Left lung (tissue), 10 donors: Measurements from ENCODE around the gene ECI2. TPM values are rescaled to one million over a fixed set of nuclear protein-coding genes. Genes with fewer than 3 reads are reported as not detected.

Experiments
- ATAC-seq: fragments of 200-7000 bp; cut with Tn5 transposase; one replicate; pipeline ENCODE4 v1.9.1; 2020; ENCODE audit warnings: moderate library complexity
- DNase-seq, 4 donors: peaks; one replicate each; pipeline ENCODE4 v3.0.0-alpha.2; 2013 to 2020
- H3K27ac ChIP-seq, 2 donors: fragments of 200-600 bp; sonication (generic) in 1 of 2; one replicate each; pipeline versions ENCODE4 v1.5.0 to v1.8.0; 2020 to 2021
- H3K27me3 ChIP-seq, 2 donors: fragments of 200-600 bp; sonication (generic) in 1 of 2; one replicate each; pipeline versions ENCODE4 v1.5.0 to v1.8.0; 2020 to 2021
- H3K36me3 ChIP-seq, 2 donors: fragments of 200-600 bp; sonication (generic) in 1 of 2; one replicate each; pipeline versions ENCODE4 v1.5.0 to v1.8.0; 2020 to 2021
- H3K4me1 ChIP-seq, 2 donors: fragments of 200-600 bp; one replicate each; pipeline ENCODE4 v1.8.0; 2021
- H3K4me3 ChIP-seq, 2 donors: fragments of 200-600 bp; sonication (generic) in 1 of 2; one replicate each; pipeline versions ENCODE4 v1.5.0 to v1.8.0; 2020 to 2021; ENCODE audit warnings: mild to moderate bottlenecking in 1 of 2
- H3K9me3 ChIP-seq, 2 donors: fragments of 200-600 bp; sonication (generic) in 1 of 2; one replicate each; pipeline versions ENCODE4 v1.5.0 to v1.8.0; 2020 to 2021
- intact Hi-C, 2 donors: fragments of 100-400 bp; cut with DNase I; formaldehyde crosslinking; loops; one replicate each; pipeline versions ENCODE4 v1.11.2 to v1.14.2; 2022
- polyA plus RNA-seq, 6 donors: library from polyadenylated mRNA; unstranded; fragments of 120-200 nt; gene quantifications; one replicate each; pipeline ENCODE4 v1.2.1, GENCODE V29; 2013; ENCODE audit not compliant: insufficient read length in 6 of 6
- total RNA-seq, 2 donors: library from RNA; stranded (reverse); fragmentation: NEBNext Ultra II Directional; extraction: Animal tissue kit (Norgen Biotek cat#: 25700); gene quantifications; one replicate each; pipeline ENCODE4 v1.2.1, GENCODE V29; 2021
- TF ChIP-seq, protein P1 (sequence below), 2 donors: fragments of 200-600 bp; sonication (generic) in 1 of 2; IDR thresholded peaks; one replicate each; pipeline versions ENCODE4 v1.5.0 to v1.8.0; 2021; ENCODE audit warnings: antibody characterized with exemption in 2 of 2
- donor health status: DM: no; HTN: yes; CAD: no.
- donor health status: DM: no; HTN: no; CAD: no.

Gene ECI2
- total and polyA plus RNA-seq, 8 donors = 34.4 to 86.5 (median 73.9) TPM

DNA sequence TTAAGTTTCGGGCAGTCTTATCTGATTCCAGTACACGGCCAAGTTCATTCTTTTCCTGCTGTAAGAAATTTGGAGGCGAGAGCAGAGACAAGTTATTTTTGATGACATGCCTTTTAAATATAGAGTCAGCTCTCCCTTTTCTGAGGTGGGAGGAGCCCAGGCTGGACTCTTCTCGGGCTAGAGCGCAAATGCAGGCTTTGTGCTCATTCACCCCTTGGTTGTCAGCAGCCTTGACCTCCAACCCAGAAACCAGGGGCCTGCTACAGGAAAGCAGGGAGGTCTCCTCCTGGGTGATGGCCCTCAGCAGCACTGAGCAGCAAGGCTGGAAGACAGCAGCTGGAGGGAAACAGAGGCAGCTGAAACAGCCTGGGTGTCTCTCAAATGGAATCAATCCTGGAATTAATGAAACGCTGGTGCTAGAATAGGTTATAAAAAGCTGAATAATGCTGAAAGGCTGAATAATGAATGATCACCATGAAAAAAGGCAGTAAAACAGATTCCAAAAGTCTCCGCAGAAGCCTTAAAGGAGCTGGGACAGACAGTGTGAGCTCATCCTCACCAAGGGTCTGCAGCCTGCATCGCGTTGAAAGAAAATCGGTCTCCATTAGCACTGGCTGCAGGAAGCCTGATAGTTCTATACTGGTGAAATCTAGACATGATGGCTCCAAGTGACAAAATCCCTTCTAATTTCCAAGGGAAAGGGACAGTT is 28.2 kb upstream of the ECI2 start:
- intact Hi-C loops = no loop called here
- no peak for ATAC-seq
- no peak for DNase-seq
- H3K4me3 ChIP-seq = no peak overlapping the region
- peaks cover 0 to 6% of the 10 kb centered on the region in 2 donors for H3K9me3 ChIP-seq
- no peaks in the 10 kb centered on the region for H3K4me1 ChIP-seq
- TF ChIP-seq, protein P1, sequence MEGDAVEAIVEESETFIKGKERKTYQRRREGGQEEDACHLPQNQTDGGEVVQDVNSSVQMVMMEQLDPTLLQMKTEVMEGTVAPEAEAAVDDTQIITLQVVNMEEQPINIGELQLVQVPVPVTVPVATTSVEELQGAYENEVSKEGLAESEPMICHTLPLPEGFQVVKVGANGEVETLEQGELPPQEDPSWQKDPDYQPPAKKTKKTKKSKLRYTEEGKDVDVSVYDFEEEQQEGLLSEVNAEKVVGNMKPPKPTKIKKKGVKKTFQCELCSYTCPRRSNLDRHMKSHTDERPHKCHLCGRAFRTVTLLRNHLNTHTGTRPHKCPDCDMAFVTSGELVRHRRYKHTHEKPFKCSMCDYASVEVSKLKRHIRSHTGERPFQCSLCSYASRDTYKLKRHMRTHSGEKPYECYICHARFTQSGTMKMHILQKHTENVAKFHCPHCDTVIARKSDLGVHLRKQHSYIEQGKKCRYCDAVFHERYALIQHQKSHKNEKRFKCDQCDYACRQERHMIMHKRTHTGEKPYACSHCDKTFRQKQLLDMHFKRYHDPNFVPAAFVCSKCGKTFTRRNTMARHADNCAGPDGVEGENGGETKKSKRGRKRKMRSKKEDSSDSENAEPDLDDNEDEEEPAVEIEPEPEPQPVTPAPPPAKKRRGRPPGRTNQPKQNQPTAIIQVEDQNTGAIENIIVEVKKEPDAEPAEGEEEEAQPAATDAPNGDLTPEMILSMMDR (IDR thresholded peaks at IDR 0.05) = no peak
- H3K27me3 ChIP-seq = no peaks in the 10 kb centered on the region
- H3K27ac ChIP-seq = no peak overlapping the region
- H3K36me3 ChIP-seq = no peaks in the 10 kb centered on the region

DNA sequence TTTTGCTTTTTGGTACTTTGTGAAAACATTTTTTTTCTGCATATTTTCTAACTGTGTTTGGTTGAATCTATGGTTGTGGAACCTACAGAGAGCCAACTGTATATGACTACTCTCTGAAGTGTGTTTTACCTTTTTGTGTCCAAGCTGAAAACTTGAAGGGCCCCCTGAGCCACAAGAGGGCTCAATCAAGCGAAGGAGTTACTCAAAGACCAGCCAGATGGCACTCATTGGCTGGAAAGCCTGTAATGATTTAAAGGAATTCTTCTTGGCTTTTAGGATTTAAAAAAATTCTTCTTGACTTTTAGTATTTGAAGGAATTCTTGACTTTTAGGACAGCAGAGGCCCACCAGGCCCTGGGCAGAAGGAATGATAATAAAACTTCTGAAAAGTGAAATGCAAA is 27.0 kb upstream of the ECI2 start:
- TF ChIP-seq, protein P1 (IDR thresholded peaks at IDR 0.05) = no peak
- DNase-seq (peak in 1 of 4 donors; percentile 13), ATAC-seq (no peak)
- intact Hi-C loops = no loop called here
- H3K4me1 ChIP-seq = no peaks in the 10 kb centered on the region
- no peaks in the 10 kb centered on the region for H3K27me3 ChIP-seq
- H3K9me3 ChIP-seq = no peaks in the 10 kb centered on the region
- H3K36me3 ChIP-seq = no peaks in the 10 kb centered on the region
- H3K4me3 ChIP-seq = no peak overlapping the region
- no peak overlapping the region for H3K27ac ChIP-seq

DNA sequence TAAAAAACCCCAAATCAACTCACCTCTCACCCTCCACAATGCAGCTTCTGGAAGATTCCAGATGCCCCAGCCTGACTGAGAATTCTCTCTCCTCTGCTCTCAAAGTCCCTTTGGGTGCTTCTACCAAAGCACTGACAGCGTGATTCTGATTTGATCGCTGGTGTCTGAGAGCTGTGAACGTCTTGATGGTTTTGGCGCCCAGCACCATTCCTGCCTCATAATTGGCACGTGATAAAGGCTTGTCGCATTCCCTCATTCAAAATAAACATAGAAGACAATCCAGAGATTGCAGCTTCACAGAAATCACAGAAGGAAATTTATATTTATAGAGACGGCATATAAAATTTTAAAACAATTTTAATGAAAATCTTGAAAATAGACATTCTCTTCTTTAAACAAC is 24.1 kb upstream of the ECI2 start:
- Histone ChIP-seq H3K4me1 (peaks cover 0 to 4% of the 10 kb centered on the region in 2 donors), H3K4me3 (no peak overlapping the region), H3K9me3 (no peaks in the 10 kb centered on the region), H3K27ac (no peak overlapping the region), H3K27me3 (no peaks in the 10 kb centered on the region), H3K36me3 (no peaks in the 10 kb centered on the region)
- DNase-seq (no peak), ATAC-seq (no peak)
- intact Hi-C loops = no loop called here
- TF ChIP-seq, protein P1 (IDR thresholded peaks at IDR 0.05) = no peak

DNA sequence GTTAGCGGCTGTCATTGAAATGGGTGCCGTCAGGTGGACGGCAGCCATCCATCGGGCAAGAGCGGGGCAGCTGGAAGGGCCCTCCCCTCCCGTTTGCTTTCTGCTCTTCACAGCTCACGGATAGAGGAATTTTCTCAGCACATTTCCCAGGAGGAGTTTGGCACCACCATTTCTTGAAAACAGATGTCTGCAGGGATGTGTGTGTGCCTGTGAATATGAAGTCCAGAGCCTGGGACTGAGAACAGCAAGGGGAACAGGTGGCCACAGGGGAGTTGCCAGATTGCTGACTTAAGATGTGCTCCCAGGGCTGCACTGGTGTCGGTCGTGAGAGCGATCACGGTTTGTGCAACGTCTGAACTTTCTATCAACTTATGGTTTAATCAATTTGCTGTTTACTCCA is 22.1 kb upstream of the ECI2 start:
- intact Hi-C loops = no loop called here
- no peak for ATAC-seq

DNA sequence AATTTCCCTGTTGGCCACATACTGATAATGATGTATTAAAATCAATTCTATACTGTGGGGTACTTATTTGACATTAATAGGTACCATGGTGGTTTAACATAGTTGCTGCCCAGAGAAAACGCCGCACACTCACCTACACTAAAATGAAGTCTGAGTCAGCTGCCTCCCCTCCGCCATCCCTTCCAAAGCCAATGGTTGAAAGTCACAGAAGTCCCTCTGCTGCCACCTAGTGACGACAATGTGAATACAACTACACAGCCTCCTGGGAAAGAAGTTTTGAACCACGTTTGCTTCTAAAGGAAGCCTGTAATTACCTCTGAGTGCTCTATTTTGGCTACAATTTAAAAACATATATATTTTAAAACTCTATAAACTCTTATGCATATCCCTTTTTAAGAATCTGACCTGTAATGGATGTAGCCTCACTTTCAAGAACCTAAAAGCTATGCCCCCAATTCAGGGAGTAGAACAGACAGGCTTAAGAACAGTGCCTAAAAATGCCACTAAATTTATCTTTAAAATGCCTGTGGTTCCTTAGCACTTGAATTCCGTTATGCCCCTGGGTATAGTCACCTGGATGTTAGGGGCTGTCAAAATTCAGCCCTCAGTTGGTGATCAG is 20.6 kb upstream of the ECI2 start:
- DNase-seq = peak in 3 of 4 donors; percentile 71 to 85 (median 74)
- ATAC-seq = peak; percentile 99
- Histone ChIP-seq H3K27me3 (no peaks in the 10 kb centered on the region), H3K4me1 (peaks cover 0 to 4% of the 10 kb centered on the region in 2 donors), H3K27ac (no peak overlapping the region), H3K36me3 (no peaks in the 10 kb centered on the region), H3K9me3 (no peaks in the 10 kb centered on the region), H3K4me3 (no peak overlapping the region)
- intact Hi-C loops = no loop called here
- TF ChIP-seq, protein P1 (IDR thresholded peaks at IDR 0.05) = peak; percentile 79 to 81

More for the DNA sequence above, 22.1 kb upstream of the ECI2 start:
- H3K9me3 ChIP-seq = no peaks in the 10 kb centered on the region
- no peak overlapping the region for H3K4me3 ChIP-seq
- TF ChIP-seq, protein P1 (IDR thresholded peaks at IDR 0.05) = no peak
- no peaks in the 10 kb centered on the region for H3K36me3 ChIP-seq
- peaks cover 0 to 4% of the 10 kb centered on the region in 2 donors for H3K4me1 ChIP-seq
- DNase-seq = no peak
- H3K27ac ChIP-seq = no peak overlapping the region
- H3K27me3 ChIP-seq = no peaks in the 10 kb centered on the region
